Effector memory CD8-positive, alpha-beta T cell (primary cell): ENCODE measurements around the gene TMTC1.

ENCODE experiments used
- ATAC-seq: fragments of 150-1000 bp; cut with Tn5 transposase; replicated peaks from 2 replicates; pipeline ENCODE4 v1.10.0; 2021; ENCODE audit warnings: mild to moderate bottlenecking, moderate library complexity
- DNase-seq, 3 experiments: peaks; one replicate each; pipeline ENCODE4 v3.0.0; 2021
- H3K27ac Mint-ChIP-seq, 2 donors: one replicate each; pipeline ENCODE4 v1.8.0; 2022; ENCODE audit warnings: mild to moderate bottlenecking in 2 of 2, mixed read lengths in 2 of 2, moderate library complexity in 2 of 2
- H3K27me3 Mint-ChIP-seq, 2 donors: one replicate each; pipeline ENCODE4 v1.8.0; 2022; ENCODE audit warnings: mixed read lengths in 2 of 2
- H3K36me3 Mint-ChIP-seq: one replicate; pipeline ENCODE4 v1.8.0; 2022; ENCODE audit warnings: mild to moderate bottlenecking, moderate library complexity, mixed read lengths; ENCODE audit not compliant: insufficient read depth
- H3K4me1 Mint-ChIP-seq, 2 donors: one replicate each; pipeline ENCODE4 v1.8.0; 2022; ENCODE audit warnings: low read depth in 2 of 2, mixed read lengths in 2 of 2
- H3K4me3 Mint-ChIP-seq, 2 donors: one replicate each; pipeline ENCODE4 v1.8.0; 2022; ENCODE audit warnings: mild to moderate bottlenecking in 2 of 2, mixed read lengths in 2 of 2, moderate library complexity in 2 of 2
- H3K9me3 Mint-ChIP-seq, 2 donors: one replicate each; pipeline ENCODE4 v1.8.0; 2022; ENCODE audit warnings: mixed read lengths in 2 of 2

TMTC1 gene

DNA sequence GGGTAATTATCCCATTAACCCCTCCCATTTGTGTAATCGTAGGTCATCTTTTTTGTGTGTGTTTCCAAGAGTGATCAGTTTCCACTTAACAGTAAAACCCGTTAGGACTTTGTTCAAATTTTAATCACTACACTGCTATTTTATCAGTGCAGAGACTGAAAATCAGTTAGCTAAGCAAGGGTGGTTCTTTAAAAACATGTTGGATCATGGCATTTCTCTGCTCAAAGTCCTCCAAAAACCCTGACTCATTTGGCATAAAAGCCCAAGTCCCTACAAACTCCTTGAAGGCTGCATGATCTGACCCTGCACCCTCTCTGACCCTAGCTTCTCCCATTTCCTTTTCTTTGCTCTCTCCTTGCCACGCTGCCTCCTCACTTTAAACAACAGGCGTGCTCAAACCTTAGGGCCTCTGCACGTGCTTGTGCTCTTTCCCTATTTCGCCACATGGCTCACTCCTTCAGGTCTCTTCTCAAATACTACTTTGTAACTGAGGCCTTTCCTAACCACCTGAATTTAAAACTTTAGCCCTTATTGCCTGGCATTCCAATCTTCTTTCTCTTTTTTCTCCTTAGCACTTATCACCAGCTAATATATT, 273.1 kb downstream of the TMTC1 start:
- no peaks in the 10 kb centered on the region for H3K9me3 Mint-ChIP-seq
- ATAC-seq: no peak

DNA sequence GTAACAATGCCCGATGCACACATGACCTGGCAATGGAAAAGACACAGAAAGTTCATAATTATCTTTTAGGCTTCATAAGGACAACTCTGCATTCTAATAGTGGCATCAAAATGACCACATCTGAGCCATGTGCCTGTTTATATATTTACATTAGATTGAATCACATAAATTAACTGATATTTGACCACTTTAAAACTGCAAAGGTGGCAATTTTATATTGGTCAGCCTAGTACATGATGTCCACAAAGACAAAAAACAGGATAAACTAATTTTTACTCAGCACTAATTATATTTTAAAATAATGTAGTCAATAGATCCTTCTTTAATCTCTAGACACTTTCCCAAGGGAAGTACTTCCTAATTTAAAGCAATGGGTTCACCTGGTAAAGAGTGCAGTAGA, 274.2 kb downstream of the TMTC1 start:
- no peak for ATAC-seq
- H3K27me3 Mint-ChIP-seq: peaks cover 41 to 43% of the 10 kb centered on the region in 2 donors
- H3K4me3 Mint-ChIP-seq: no peak overlapping the region
- no peaks in the 10 kb centered on the region for H3K4me1 Mint-ChIP-seq
- DNase-seq: no peak
- no peaks in the 10 kb centered on the region for H3K36me3 Mint-ChIP-seq
- no peaks in the 10 kb centered on the region for H3K9me3 Mint-ChIP-seq
- H3K27ac Mint-ChIP-seq: no peak overlapping the region

More for the DNA sequence above, 273.1 kb downstream of the TMTC1 start:
- H3K4me1 Mint-ChIP-seq: no peaks in the 10 kb centered on the region
- DNase-seq: no peak
- H3K27me3 Mint-ChIP-seq: peaks cover 46 to 53% of the 10 kb centered on the region in 2 donors
- no peaks in the 10 kb centered on the region for H3K36me3 Mint-ChIP-seq
- no peak overlapping the region for H3K4me3 Mint-ChIP-seq
- no peak overlapping the region for H3K27ac Mint-ChIP-seq

DNA sequence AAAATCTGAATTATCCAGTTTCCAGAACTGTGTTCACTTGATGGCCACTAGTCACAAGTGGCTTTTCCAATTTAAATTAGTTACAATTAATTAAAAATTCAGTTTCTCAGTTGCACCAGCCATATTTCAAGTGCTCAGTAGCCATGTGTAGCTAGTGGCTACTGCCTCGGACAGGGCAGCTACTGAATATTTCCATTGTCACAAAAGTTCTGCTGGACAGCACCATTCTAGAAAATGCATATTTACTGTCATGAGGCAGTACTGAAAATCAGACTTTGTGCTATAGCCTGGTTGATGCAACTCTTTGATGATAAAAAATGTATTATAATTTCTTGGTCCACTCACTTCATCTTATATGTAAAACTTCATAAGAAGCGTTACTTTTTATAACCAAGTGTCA, 274.8 kb downstream of the TMTC1 start:
- H3K36me3 Mint-ChIP-seq: no peaks in the 10 kb centered on the region
- ATAC-seq (no peak), DNase-seq (no peak)
- H3K4me1 Mint-ChIP-seq: no peaks in the 10 kb centered on the region
- H3K27ac Mint-ChIP-seq: no peak overlapping the region
- no peak overlapping the region for H3K4me3 Mint-ChIP-seq
- no peaks in the 10 kb centered on the region for H3K9me3 Mint-ChIP-seq
- peaks cover 36 to 43% of the 10 kb centered on the region in 2 donors for H3K27me3 Mint-ChIP-seq

GRCh38 chr12:29505122-29505521, 278.6 kb downstream of the TMTC1 start:
- H3K36me3 Mint-ChIP-seq: no peaks in the 10 kb centered on the region
- no peaks in the 10 kb centered on the region for H3K9me3 Mint-ChIP-seq
- ATAC-seq: no peak
- peaks cover 28 to 30% of the 10 kb centered on the region in 2 donors for H3K27me3 Mint-ChIP-seq
- no peak overlapping the region for H3K27ac Mint-ChIP-seq
- H3K4me1 Mint-ChIP-seq: no peaks in the 10 kb centered on the region
- DNase-seq: no peak
- H3K4me3 Mint-ChIP-seq: no peak overlapping the region

DNA sequence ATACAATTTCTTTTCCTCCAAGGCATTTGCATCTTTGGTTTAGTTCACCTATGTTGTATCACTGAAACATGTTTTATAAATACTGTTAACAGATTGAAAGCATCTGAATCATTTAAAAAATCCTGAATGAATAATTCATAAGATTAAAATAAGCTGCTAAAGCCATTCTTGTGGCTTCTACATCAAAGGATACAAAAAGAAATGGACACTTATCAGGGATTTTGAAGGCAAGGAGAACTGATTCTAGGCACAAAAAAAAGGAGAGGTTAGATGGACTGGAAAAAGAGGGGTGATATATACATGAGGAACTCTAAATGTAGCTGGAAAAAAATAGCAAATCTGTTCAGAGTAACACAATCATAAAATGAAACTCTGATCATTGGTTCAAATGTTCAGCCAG, 280.5 kb downstream of the TMTC1 start:
- ATAC-seq (no peak), DNase-seq (no peak)
- Mint-ChIP-seq H3K9me3 (no peaks in the 10 kb centered on the region), H3K4me1 (no peaks in the 10 kb centered on the region), H3K27ac (no peak overlapping the region), H3K36me3 (no peaks in the 10 kb centered on the region), H3K4me3 (no peak overlapping the region), H3K27me3 (peaks cover 29 to 33% of the 10 kb centered on the region in 2 donors)

DNA sequence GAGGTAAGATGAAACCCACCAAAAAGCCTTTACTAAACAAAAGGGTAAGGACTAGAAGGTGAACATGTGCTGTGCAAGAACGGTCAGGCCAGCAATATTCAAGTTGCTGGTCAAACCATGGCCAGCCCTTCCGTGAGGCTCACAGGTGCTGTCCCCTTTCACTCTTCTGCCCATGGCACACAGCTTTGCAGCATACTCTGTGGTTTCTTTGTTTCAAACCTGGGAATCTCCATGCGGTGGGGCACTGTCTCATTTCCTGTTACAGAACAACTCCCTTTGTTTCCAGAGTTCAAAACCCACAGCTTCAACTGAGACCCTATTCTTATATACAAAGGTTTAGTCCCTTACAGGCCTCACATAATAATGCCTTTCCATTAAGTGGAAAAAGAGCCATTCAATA, 284.5 kb downstream of the TMTC1 start:
- no peaks in the 10 kb centered on the region for H3K9me3 Mint-ChIP-seq
- no peaks in the 10 kb centered on the region for H3K36me3 Mint-ChIP-seq
- H3K27me3 Mint-ChIP-seq: peaks cover 18 to 20% of the 10 kb centered on the region in 2 donors
- DNase-seq: no peak
- no peak overlapping the region for H3K27ac Mint-ChIP-seq
- no peak overlapping the region for H3K4me3 Mint-ChIP-seq
- ATAC-seq: no peak
- H3K4me1 Mint-ChIP-seq: no peaks in the 10 kb centered on the region

GRCh38 chr12:29497588-29497987, 286.2 kb downstream of the TMTC1 start, which contains the start of gene OVCH1:
Gene OVCH1, minus strand, starts transcription at chr12:29497686. Its CDS starts 0 bp downstream, at chr12:29497686.
- H3K4me1 Mint-ChIP-seq: no peaks in the 10 kb centered on the region
- no peak within 1 kb of the TSS for H3K4me3 Mint-ChIP-seq
- no peaks in the 10 kb centered on the region for H3K36me3 Mint-ChIP-seq
- ATAC-seq (no peak), DNase-seq (no peak)
- H3K27ac Mint-ChIP-seq: no peak within 1 kb of the TSS
- peaks cover 18 to 23% of the 10 kb centered on the region in 2 donors for H3K27me3 Mint-ChIP-seq
- H3K9me3 Mint-ChIP-seq: no peaks in the 10 kb centered on the region

- H3K27me3 Mint-ChIP-seq: peaks cover 27 to 48% of the 10 kb centered on the region in 2 donors
- no peak overlapping the region for H3K27ac Mint-ChIP-seq
- H3K4me1 Mint-ChIP-seq: no peaks in the 10 kb centered on the region
- no peak for DNase-seq
- no peak overlapping the region for H3K4me3 Mint-ChIP-seq
- no peak for ATAC-seq
- H3K9me3 Mint-ChIP-seq: no peaks in the 10 kb centered on the region
- H3K36me3 Mint-ChIP-seq: no peaks in the 10 kb centered on the region
Observed at GRCh38 chr12:29492891-29493290, 290.9 kb downstream of the TMTC1 start.

GRCh38 chr12:29486972-29487371, 296.8 kb downstream of the TMTC1 start:
- no peaks in the 10 kb centered on the region for H3K4me1 Mint-ChIP-seq
- no peak overlapping the region for H3K4me3 Mint-ChIP-seq
- H3K27me3 Mint-ChIP-seq: peaks cover 42% of the 10 kb centered on the region in 2 donors
- no peak overlapping the region for H3K27ac Mint-ChIP-seq
- no peaks in the 10 kb centered on the region for H3K9me3 Mint-ChIP-seq
- DNase-seq: no peak
- no peak for ATAC-seq
- no peaks in the 10 kb centered on the region for H3K36me3 Mint-ChIP-seq

GRCh38 chr12:29463198-29463597, 320.5 kb downstream of the TMTC1 start:
- H3K9me3 Mint-ChIP-seq: peaks cover 0 to 5% of the 10 kb centered on the region in 2 donors
- no peak overlapping the region for H3K4me3 Mint-ChIP-seq
- ATAC-seq (no peak), DNase-seq (no peak)
- peaks cover 12 to 20% of the 10 kb centered on the region in 2 donors for H3K27me3 Mint-ChIP-seq
- H3K27ac Mint-ChIP-seq: no peak overlapping the region
- no peaks in the 10 kb centered on the region for H3K4me1 Mint-ChIP-seq
- H3K36me3 Mint-ChIP-seq: no peaks in the 10 kb centered on the region

DNA sequence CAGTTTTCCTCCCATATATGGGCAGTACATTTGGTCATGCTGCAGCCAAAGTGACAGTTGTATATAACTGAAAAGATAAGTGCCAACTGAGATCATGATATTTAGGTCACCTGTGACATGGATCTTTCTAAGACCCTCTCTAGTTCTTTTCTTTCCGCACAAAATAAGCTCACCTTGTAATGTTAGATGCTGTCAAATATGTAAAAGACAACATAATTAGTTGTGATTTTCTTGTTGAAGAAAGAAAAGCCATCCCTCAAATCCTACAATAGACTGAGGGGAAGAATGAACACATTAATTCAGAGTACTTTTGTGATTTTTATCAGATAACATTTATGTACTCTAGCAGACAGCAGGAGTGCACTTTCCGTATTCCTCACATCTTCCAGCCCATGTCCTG, 323.7 kb downstream of the TMTC1 start:
- no peaks in the 10 kb centered on the region for H3K9me3 Mint-ChIP-seq
- ATAC-seq (no peak), DNase-seq (no peak)
- H3K27ac Mint-ChIP-seq: no peak overlapping the region
- peaks cover 10 to 18% of the 10 kb centered on the region in 2 donors for H3K27me3 Mint-ChIP-seq
- H3K4me1 Mint-ChIP-seq: no peaks in the 10 kb centered on the region
- no peak overlapping the region for H3K4me3 Mint-ChIP-seq
- H3K36me3 Mint-ChIP-seq: no peaks in the 10 kb centered on the region

- Mint-ChIP-seq H3K36me3 (no peaks in the 10 kb centered on the region), H3K27ac (no peak overlapping the region), H3K27me3 (peaks cover 8 to 27% of the 10 kb centered on the region in 2 donors), H3K4me1 (no peaks in the 10 kb centered on the region), H3K4me3 (no peak overlapping the region), H3K9me3 (no peaks in the 10 kb centered on the region)
- no peak for ATAC-seq
- DNase-seq: no peak
Observed at GRCh38 chr12:29455087-29455486, 328.7 kb downstream of the TMTC1 start.

- DNase-seq: no peak
- H3K36me3 Mint-ChIP-seq: no peaks in the 10 kb centered on the region
- H3K9me3 Mint-ChIP-seq: no peaks in the 10 kb centered on the region
- no peak overlapping the region for H3K4me3 Mint-ChIP-seq
- H3K27me3 Mint-ChIP-seq: peaks cover 7 to 38% of the 10 kb centered on the region in 2 donors
- no peaks in the 10 kb centered on the region for H3K4me1 Mint-ChIP-seq
- ATAC-seq: no peak
- H3K27ac Mint-ChIP-seq: no peak overlapping the region
Observed at GRCh38 chr12:29451888-29452287, 331.9 kb downstream of the TMTC1 start.
